ENCODE results near the gene EIF4A3. TPM values are rescaled to one million over a fixed set of nuclear protein-coding genes. Genes with fewer than 3 reads are reported as not detected.

EIF4A3 gene
- total RNA-seq, 1 experiment from 2014 or later: 160 TPM

- Mint-ChIP-seq H3K9me3 (no peaks in the 10 kb centered on the region), H3K4me1 (no peaks in the 10 kb centered on the region), H3K27me3 (ENCODE audit: low read depth) (no peaks in the 10 kb centered on the region), H3K36me3 (no peaks in the 10 kb centered on the region), H3K27ac (peak overlapping the region; percentile 83; the same call in 1 of the 2 replicates), H3K4me3 (no peak overlapping the region)
- POLR2A ChIA-PET: interaction anchor here (0.5 to 0.6 kb wide), 2 partner anchors 9 to 33 kb away, joined by 4 read pairs; no protein-coding TSS in a partner anchor
- TF ChIP-seq NR3C1 (CRISPR knock-in tag; conservative IDR thresholded peaks at IDR 0.05; ENCODE audit: low read depth) (no peak), ZNF263 (CRISPR knock-in tag; IDR thresholded peaks at IDR 0.05; ENCODE audit: low read depth) (no peak), SMAD4 (CRISPR knock-in tag; IDR thresholded peaks at IDR 0.05) (no peak), ZNF671 (CRISPR knock-in tag; IDR thresholded peaks at IDR 0.05) (no peak), MXD4 (CRISPR knock-in tag; IDR thresholded peaks at IDR 0.05; ENCODE audit: borderline replicate concordance) (no peak), ELF4 (CRISPR knock-in tag; IDR thresholded peaks at IDR 0.05; ENCODE audit: low read depth) (no peak), E2F1 (CRISPR knock-in tag; IDR thresholded peaks at IDR 0.05) (no peak), FOXJ3 (CRISPR knock-in tag; IDR thresholded peaks at IDR 0.05; ENCODE audit: borderline replicate concordance) (no peak), ATF3 (CRISPR knock-in tag; conservative IDR thresholded peaks at IDR 0.05) (no peak), NFYB (CRISPR knock-in tag; conservative IDR thresholded peaks at IDR 0.05; ENCODE audit: low read depth) (no peak), OVOL2 (CRISPR knock-in tag; IDR thresholded peaks at IDR 0.05; ENCODE audit: borderline replicate concordance) (no peak), HMGXB4 (CRISPR knock-in tag; IDR thresholded peaks at IDR 0.05) (no peak), ZNF121 (CRISPR knock-in tag; IDR thresholded peaks at IDR 0.05) (no peak), CBFB (CRISPR knock-in tag; IDR thresholded peaks at IDR 0.05; ENCODE audit: low read depth) (no peak), ZNF532 (CRISPR knock-in tag; IDR thresholded peaks at IDR 0.05; ENCODE audit: borderline replicate concordance) (no peak), PRDM15 (CRISPR knock-in tag; IDR thresholded peaks at IDR 0.05) (no peak), ZNF281 (CRISPR knock-in tag; IDR thresholded peaks at IDR 0.05) (no peak)
- DNase-seq (ENCODE audit: low spot score) (no peak), ATAC-seq (no peak)
- CTCF ChIA-PET: interaction anchor here (0.6 to 1.7 kb wide), 6 partner anchors 12 to 109 kb away, joined by 4 to 10 read pairs (median 4); partner anchors contain the start of gene GAA
These were observed 37.4 kb upstream of the EIF4A3 start for GRCh38 chr17:80184423-80184714.
